HG03025 (cell line): ENCODE data around the gene PRKAR1B.
A peak's percentile ranks its signal among the peaks of the same experiment; 100 is the strongest.

Source experiments
- ATAC-seq: cut with Tn5 transposase; IDR thresholded peaks from one replicate; pipeline ENCODE4 v1.9.1; 2021; ENCODE audit warnings: mild to moderate bottlenecking, moderate library complexity; ENCODE audit not compliant: unreplicated experiment, low FRiP score

The PRKAR1B gene

GRCh38 chr7:742791-743190 lies 15.7 kb upstream of the PRKAR1B start:
- ATAC-seq = no peak

DNA sequence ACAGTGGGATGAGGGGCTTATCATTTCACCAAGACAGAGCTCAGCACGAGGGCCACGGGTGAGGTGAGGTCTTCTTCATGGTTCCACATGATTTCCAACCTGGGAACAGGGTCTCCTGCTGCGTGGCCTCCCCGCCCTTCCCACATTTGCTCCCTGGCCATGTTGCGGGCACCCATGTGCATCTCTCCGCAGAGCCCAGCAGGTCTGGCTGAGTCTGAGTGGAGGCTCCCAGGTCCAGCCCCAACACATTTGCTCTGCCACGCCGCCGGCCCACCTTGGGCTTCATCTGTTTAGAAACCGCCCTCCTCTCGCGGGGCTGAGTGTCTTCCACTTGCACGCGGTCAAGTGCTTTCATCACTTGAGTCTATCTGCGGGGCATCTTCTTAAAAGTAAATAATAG lies 14.8 kb upstream of the PRKAR1B start:
- ATAC-seq = no peak

- no peak for ATAC-seq
Observed at GRCh38 chr7:741191-741671, 14.2 kb upstream of the PRKAR1B start.

DNA sequence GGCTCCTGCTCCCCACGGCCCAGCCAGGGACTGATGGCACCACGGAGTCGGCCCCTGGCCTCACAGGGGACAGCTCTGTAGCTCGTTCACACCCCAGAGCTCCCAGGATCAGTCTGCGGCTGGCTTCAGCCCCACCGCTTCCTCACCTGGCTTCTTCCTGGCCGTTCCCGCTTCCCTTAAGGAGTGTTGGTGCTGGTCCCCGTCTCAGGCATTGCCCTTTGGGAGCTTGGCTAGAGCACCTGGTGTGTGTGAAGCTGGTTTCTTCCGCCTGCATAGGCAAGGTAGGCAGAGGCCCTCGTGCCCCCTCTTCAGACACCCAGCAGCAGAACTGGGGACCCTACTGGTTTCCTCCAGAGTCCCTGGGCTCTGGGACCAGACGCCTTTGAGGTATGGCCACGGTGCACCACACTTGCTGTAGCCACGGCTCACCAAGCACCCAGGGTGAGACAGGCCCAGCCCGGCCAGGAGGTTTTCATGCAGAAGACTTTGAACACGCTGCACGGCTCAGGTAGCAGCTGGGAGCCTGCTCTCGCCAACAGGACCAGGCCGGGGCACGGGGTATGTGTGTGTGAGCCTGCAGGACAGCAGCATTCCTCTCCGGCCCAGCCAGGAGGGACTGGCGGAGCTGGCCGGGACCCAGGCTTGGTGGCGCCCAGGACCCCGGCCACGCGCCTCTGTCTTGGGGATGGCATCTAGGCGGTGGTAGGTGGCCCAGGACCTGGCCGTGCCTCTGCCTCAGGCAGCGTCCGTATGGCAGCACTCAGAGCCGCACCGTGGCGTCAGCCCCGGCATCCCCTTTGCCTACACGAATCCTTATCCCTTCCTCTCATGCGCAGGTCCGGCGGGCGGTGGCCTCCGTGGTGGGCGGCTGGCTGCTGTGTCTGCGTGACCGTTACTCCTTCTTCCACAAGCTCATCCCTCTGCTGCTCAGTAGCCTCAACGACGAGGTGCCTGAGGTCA lies 13.2 kb upstream of the PRKAR1B start:
- ATAC-seq = no peak

DNA sequence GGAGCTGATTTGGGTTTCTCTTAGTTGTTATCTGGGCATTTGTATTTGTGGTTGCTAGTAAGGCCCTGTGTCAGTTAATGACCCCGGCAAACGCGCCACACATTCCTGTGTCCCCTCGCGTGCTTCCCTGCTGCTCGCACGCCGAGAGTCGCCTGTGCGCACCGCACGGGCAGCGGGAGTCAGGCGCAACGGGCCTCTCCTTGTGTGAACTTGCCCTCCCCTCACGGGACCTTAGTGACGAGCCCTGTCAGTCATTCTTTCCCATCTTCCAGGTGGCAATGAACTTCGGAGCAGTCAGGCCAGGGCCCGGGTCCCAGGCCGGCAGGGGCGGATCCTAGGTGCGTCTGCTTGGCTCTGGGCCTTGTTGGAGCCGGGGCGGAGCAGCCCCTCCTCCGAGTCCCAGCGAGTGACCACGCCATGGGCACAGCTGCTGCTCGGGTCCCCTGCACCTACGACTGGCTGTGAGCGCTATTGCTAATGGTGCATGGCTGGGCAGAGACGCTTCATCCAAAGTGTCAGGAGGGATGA lies 12.4 kb upstream of the PRKAR1B start:
- no peak for ATAC-seq

- no peak for ATAC-seq
Observed at GRCh38 chr7:738723-739454, 11.8 kb upstream of the PRKAR1B start.

- no peak for ATAC-seq
Observed at GRCh38 chr7:738241-738640, 11.2 kb upstream of the PRKAR1B start.

DNA sequence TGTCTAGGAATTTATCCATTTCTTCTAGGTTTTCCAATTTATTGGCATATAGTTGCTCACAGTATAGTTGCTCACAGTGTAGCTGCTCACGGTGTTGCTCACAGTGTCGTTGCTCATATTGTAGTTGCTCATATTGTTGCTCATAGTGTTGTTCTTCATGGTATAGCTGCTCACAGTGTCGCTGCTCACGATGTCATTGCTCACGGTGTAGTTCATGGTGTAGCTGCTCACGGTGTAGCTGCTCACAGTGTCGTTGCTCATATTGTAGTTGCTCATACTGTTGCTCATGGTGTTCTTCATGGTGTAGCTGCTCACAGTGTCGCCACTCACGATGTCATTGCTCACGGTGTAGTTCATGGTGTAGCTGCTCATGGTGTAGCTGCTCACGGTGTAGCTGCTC lies 7.7 kb upstream of the PRKAR1B start:
- ATAC-seq = no peak

GRCh38 chr7:734214-734613 lies 7.1 kb upstream of the PRKAR1B start:
- ATAC-seq = no peak

- no peak for ATAC-seq
Observed at GRCh38 chr7:732556-732955, 5.5 kb upstream of the PRKAR1B start.

DNA sequence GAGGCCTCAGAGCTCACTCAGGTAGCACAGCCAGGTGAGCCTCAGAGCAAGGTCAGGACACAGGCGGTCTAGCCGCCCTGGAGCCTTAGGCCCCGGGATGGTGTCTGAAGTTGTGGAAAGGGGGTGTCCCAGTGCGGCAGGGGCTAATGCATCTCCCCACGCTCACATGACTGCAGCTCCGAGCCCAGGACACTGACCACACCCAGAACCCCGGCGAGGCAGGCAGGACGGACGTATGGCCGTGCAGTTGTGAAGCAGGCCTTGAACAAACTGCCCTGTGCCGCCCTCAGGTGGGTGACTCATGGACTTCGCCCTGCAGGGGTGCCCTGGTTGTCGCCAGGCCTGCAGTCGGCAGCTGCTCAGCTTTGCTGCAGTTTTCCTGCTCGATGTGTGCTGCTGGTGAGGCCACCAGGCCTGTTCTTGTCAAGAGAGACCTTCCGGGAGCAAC lies 5.0 kb upstream of the PRKAR1B start:
- ATAC-seq = no peak

- ATAC-seq = no peak
Observed at GRCh38 chr7:731440-732085, 4.5 kb upstream of the PRKAR1B start.

GRCh38 chr7:730501-731439 lies 3.7 kb upstream of the PRKAR1B start:
- ATAC-seq = no peak

DNA sequence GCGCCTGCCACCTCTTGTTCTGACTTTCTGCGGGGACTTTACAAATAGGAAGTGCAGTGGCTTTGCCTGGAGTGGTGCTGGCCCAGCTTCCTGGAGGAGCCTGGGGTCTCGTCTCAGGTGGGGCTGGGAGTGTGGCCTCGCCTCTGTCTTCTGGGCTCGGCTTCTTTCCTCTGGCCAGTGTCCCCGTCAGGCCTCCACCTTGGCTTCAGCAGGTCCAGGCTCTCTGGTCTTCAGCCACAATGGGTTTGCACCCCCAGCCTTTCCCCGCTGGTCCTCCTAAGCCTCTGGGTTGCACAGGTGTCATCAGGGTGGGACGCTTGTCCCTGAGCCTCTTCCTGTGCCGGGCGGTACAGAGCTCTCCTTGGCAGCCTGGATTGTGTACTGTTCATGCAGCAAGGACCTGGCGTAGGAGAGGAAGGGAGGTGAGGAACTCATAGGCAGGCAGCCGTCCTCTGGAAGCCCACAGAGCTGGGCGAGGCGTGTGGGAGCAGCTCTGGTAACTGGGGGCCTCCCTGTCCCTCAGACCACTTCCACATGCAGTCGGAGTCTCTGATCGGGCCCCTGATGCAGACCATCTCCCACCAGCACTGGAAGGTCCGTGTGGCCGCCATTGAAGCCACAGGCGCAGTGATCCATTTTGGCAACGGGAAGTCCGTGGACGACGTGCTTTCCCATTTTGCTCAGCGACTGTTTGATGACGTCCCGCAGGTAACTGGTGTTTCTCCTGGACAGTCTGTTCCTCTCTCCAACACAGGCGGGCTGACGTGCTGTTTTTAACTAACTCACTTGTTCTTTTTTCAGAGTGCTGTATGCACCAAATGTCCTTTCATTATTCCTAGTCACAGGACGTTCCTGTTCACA lies 2.3 kb upstream of the PRKAR1B start:
- ATAC-seq = no peak

- ATAC-seq = no peak
Observed at GRCh38 chr7:728602-729001, 1.5 kb upstream of the PRKAR1B start.

DNA sequence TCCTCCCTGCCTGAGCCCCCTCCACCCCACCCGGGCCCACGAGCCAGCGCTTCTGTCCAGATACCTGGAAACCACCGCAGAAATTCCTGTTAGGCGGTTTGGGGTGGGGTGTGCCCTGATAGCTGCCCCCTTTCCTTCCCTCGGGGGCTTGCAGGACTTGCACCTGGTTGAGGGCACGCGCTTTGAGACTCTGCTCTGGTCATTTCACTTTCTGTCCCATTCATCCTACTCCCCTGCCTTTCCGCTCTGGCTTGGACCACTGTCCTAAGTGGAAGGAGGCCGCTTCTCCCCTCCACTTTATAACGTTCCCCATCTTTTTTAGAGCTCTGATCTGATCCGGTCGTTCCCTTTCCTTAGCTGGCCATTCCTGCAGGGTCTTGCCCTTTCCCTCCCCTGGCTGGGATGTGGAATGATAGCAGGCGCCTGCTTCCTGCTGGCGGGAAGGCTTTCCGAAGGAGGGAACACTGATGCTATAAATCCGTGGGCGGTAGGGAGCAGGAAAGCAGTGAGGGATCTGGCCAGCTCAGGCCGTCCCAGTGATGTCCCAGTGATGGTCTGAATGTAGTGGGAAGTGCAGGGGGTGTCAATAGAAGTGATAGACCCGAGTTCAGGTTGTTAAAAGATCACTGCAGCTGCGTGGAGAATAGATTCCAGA lies 852 bp upstream of the PRKAR1B start:
- no peak for ATAC-seq

DNA sequence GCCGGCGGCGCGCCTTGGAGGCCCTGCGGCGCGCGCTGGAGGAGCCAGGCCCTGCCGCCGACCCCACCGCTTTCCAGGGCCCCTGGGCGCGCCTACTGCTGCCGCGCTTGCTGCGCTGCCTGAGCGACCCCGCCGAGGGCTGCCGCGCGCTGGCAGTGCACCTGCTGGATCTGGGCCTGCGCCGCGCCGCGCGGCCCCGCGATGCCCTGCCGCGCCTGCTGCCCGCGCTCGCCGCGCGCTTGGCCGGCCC lies 302 bp downstream of the PRKAR1B start:
- peak; percentile 14 for ATAC-seq

DNA sequence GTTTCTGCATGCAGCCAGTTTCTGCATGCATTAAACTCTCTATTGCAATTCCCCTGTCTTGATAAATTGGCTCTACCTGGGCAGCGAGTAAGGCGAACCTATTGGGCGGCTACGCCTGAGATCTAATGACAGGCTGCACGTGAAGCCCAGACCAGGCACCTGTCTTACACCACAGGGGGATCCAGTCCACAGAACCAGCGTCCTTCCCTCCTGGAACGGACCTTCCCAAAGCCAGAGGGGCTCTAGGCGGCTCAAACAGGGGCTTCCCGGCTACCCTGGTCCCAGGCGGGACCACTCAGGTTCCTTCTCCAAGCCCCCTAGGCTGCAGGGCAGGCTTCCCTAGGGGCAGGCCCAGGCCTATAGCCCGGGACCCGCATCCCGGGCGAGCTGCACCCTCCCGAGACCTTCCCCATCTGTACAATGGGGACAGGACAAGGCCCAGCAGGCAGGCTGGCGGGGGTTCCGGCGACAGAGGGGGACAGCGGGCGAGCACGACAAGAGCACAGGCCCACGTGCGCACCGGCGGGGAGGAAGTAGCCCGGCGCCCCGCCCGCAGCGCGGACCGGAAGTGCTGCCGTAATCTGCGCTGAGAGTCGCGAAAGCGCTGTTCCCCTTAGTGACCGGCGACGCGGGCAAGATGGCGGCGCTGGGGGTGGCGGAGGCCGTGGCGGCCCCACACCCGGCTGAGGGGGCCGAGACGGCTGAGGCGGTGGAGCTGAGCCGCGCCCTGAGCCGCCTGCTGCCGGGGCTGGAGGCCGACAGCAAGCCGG lies 812 bp downstream of the PRKAR1B start, which contains the start of gene DNAAF5:
Gene DNAAF5, plus strand, starts transcription at position 616 of the 770 bp plus-strand sequence. Its CDS starts 22 bp downstream, at position 638.
- ATAC-seq = peak; percentile 74
